ENCODE measurements around the gene DNAH14. TPM values are rescaled to one million over a fixed set of nuclear protein-coding genes. Genes with fewer than 3 reads are reported as not detected.

The DNAH14 gene
- total and polyA plus RNA-seq, 2 of the 4 experiments (the other 2 are of a cell fraction): 2.7 to 3.6 TPM

- BruUV-seq (replicated peaks): no TSS peak
- CTCF ChIA-PET: no interaction called here
- intact Hi-C loops (cut with micrococcal nuclease): no loop called here
These were observed 226.1 kb downstream of the DNAH14 start for GRCh38 chr1:225155555-225155954.

More at GRCh38 chr1:225155555-225155954, 226.1 kb downstream of the DNAH14 start:
- Histone ChIP-seq H2BK120ac (ENCODE audit: low read depth, low read length) (no peak overlapping the region), H3K36me3 (ENCODE audit: control insufficient read depth, insufficient read depth, low read length) (no peaks in the 10 kb centered on the region), H2AK5ac (ENCODE audit: low read depth, low read length) (no peak overlapping the region), H4K91ac (ENCODE audit: insufficient read depth, low read depth, low read length) (no peak overlapping the region), H3K27me3 (ENCODE audit: control insufficient read depth, insufficient read depth, low read length) (no peaks in the 10 kb centered on the region), H4K8ac (ENCODE audit: low read depth in 2 of 2, low read length in 2 of 2) (no peak overlapping the region), H3K23ac (ENCODE audit: low read depth, low read length) (no peak overlapping the region), H2BK20ac (ENCODE audit: low read depth, low read length) (no peak overlapping the region), H3K4me3 (ENCODE audit: insufficient read depth, low read depth, low read length) (no peak overlapping the region), H2AFZ (replicated peaks; ENCODE audit: low read length, poor library complexity) (no peak overlapping the region), H3K4me1 (ENCODE audit: control insufficient read depth, insufficient read depth, low read length) (no peaks in the 10 kb centered on the region), H3K9ac (ENCODE audit: low read depth, low read length) (no peak overlapping the region), H3K79me1 (ENCODE audit: low read depth in 1 of 2, low read length in 2 of 2) (no peaks in the 10 kb centered on the region), H4K5ac (ENCODE audit: low read depth, low read length) (no peak overlapping the region), H2BK15ac (ENCODE audit: low read depth, low read length) (no peak overlapping the region), H2BK5ac (ENCODE audit: low read depth, low read length, poor library complexity, severe bottlenecking) (no peak overlapping the region), H3K27ac (ENCODE audit: insufficient read depth, low read length) (no peak overlapping the region), H3K56ac (ENCODE audit: extremely low read depth, insufficient read depth, low read length) (no peak overlapping the region), H4K20me1 (ENCODE audit: insufficient read depth, low read length) (no peaks in the 10 kb centered on the region), H2AK9ac (replicated peaks; ENCODE audit: low read depth, low read length, poor library complexity) (no peak overlapping the region), H3K4ac (ENCODE audit: low read depth, low read length) (no peak overlapping the region), H3K9me3 (ENCODE audit: control insufficient read depth, insufficient read depth, low read length) (no peaks in the 10 kb centered on the region), H3K4me2 (ENCODE audit: low read depth, low read length) (no peak overlapping the region), H3K18ac (ENCODE audit: low read depth, low read length) (no peak overlapping the region), H3K14ac (replicated peaks; ENCODE audit: low read depth, low read length) (no peak overlapping the region), H3K9me1 (ENCODE audit: insufficient read depth, low read length) (no peaks in the 10 kb centered on the region)
- ATAC-seq (ENCODE audit: low read depth) (no peak), DNase-seq (no peak)
- POLR2A ChIA-PET (ENCODE audit: unreplicated experiment): no interaction called here
- TF ChIP-seq MXI1 (IDR thresholded peaks at IDR 0.05; ENCODE audit: borderline replicate concordance, low read depth, low read length) (no peak), CEBPB (IDR thresholded peaks at IDR 0.05; ENCODE audit: low read depth, low read length) (no peak), RAD21 (IDR thresholded peaks at IDR 0.05; ENCODE audit: low read length) (no peak), RCOR1 (IDR thresholded peaks at IDR 0.05; ENCODE audit: insufficient replicate concordance, low read length) (no peak), POLR2A (IDR thresholded peaks at IDR 0.05; ENCODE audit: low read depth, low read length) (no peak), USF2 (IDR thresholded peaks at IDR 0.05; ENCODE audit: low read depth, low read length) (no peak), MAZ (IDR thresholded peaks at IDR 0.05; ENCODE audit: borderline replicate concordance, low read depth, low read length) (no peak), ELK1 (IDR thresholded peaks at IDR 0.05; ENCODE audit: borderline replicate concordance, low read depth, low read length) (no peak), SMC3 (IDR thresholded peaks at IDR 0.05; ENCODE audit: low read depth, low read length) (no peak), FOS (IDR thresholded peaks at IDR 0.05; ENCODE audit: low read depth, low read length) (no peak), CTCF (conservative IDR thresholded peaks at IDR 0.05; ENCODE audit: low read depth, low read length) (no peak), NFE2L2 (IDR thresholded peaks at IDR 0.05; ENCODE audit: low read depth, low read length) (no peak), RFX5 (IDR thresholded peaks at IDR 0.05; ENCODE audit: low read depth, low read length) (no peak), BHLHE40 (IDR thresholded peaks at IDR 0.05; ENCODE audit: low read depth, low read length) (no peak)
- in situ Hi-C loops (cut with MboI; ENCODE audit: low sequenced_read_pairs) (no loop called here), dilution Hi-C loops (cut with HindIII; ENCODE audit: low sequenced_read_pairs, unreplicated experiment) (no loop called here)
- no CpG with 5 or more reads among the region's 1 CpG for WGBS, 2 experiments (ENCODE audit: extremely low coverage in 2 of 2, insufficient read length in 1 of 2)

Measured in IMR-90 (cell line).